GM15510 (cell line): ENCODE measurements around the gene LSM10.

Experiments
- POLR2A ChIP-seq: IDR thresholded peaks from 3 replicates; pipeline ENCODE4 v1.6.1; 2011; ENCODE audit warnings: borderline replicate concordance; ENCODE audit not compliant: insufficient read length; ENCODE audit errors: extremely low read depth

LSM10 gene

GRCh38 chr1:36396359-36396758, 1.3 kb downstream of the LSM10 start:
- TF ChIP-seq POLR2A = no peak

GRCh38 chr1:36393686-36394085, 4.0 kb downstream of the LSM10 start:
- TF ChIP-seq POLR2A = no peak

- TF ChIP-seq POLR2A = no peak
These were observed 4.9 kb downstream of the LSM10 start for GRCh38 chr1:36392836-36393235.

- no peak for TF ChIP-seq POLR2A
These were observed 6.4 kb downstream of the LSM10 start for GRCh38 chr1:36391271-36391670.

- no peak for TF ChIP-seq POLR2A
These were observed 7.3 kb downstream of the LSM10 start for GRCh38 chr1:36390411-36390810.

- no peak for TF ChIP-seq POLR2A
These were observed 7.7 kb downstream of the LSM10 start for GRCh38 chr1:36389999-36390398.

- no peak for TF ChIP-seq POLR2A
These were observed 8.4 kb downstream of the LSM10 start for GRCh38 chr1:36389261-36389660.

- TF ChIP-seq POLR2A = no peak
These were observed 10.4 kb downstream of the LSM10 start for GRCh38 chr1:36387141-36387949.

GRCh38 chr1:36386265-36387140, 11.2 kb downstream of the LSM10 start:
- TF ChIP-seq POLR2A = peak; percentile 93

GRCh38 chr1:36385410-36386264, 12.1 kb downstream of the LSM10 start, which contains the start of gene STK40:
Gene STK40, minus strand, starts transcription at chr1:36385924. Its CDS starts 24,592 bp downstream, at chr1:36361332.
- TF ChIP-seq POLR2A = peak; percentile 73

GRCh38 chr1:36384542-36385409, 12.9 kb downstream of the LSM10 start:
- no peak for TF ChIP-seq POLR2A

- no peak for TF ChIP-seq POLR2A
These were observed 14.5 kb downstream of the LSM10 start for GRCh38 chr1:36383240-36383639.

GRCh38 chr1:36382669-36383068, 15.0 kb downstream of the LSM10 start:
- no peak for TF ChIP-seq POLR2A

GRCh38 chr1:36382231-36382630, 15.5 kb downstream of the LSM10 start:
- no peak for TF ChIP-seq POLR2A
